Esophagus squamous epithelium (tissue), 4 donors: ENCODE measurements around the gene PLCB2.

Experiments
- POLR2A ChIP-seq, 4 donors: fragments of 450-650 bp; IDR thresholded peaks; one replicate each; pipeline ENCODE4 v1.6.1; 2017; ENCODE audit warnings: antibody characterized with exemption in 4 of 4, mild to moderate bottlenecking in 4 of 4, moderate library complexity in 3 of 4
- TF ChIP-seq, protein P1 (sequence below), 6 experiments: fragments of 450-650 bp in 4 of 6; fragments of 200-600 bp in 2 of 6; sonication (generic) in 2 of 6; IDR thresholded peaks; one replicate each; pipeline ENCODE4 v1.5.1; 2016 to 2019; ENCODE audit warnings: antibody characterized with exemption in 6 of 6, mild to moderate bottlenecking in 4 of 6, moderate library complexity in 4 of 6

DNA sequence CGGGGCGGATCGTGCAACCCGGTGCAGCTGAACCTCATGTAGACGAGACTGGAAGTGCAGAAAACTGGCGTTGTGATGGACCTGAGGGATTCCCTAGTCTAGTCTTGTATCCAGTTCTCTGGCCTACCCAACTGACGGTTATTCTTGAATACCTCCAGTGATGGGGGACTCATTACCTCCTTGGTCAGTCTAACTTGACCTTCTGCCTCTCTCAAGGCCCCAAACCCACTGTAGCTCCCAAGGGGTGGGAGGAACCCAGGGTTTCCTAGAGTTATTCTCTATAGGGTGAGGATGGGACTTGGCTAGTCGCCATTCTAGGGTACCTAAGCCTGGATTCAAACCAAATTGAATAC, 57.5 kb downstream of the PLCB2 start:
- TF ChIP-seq, protein P1, sequence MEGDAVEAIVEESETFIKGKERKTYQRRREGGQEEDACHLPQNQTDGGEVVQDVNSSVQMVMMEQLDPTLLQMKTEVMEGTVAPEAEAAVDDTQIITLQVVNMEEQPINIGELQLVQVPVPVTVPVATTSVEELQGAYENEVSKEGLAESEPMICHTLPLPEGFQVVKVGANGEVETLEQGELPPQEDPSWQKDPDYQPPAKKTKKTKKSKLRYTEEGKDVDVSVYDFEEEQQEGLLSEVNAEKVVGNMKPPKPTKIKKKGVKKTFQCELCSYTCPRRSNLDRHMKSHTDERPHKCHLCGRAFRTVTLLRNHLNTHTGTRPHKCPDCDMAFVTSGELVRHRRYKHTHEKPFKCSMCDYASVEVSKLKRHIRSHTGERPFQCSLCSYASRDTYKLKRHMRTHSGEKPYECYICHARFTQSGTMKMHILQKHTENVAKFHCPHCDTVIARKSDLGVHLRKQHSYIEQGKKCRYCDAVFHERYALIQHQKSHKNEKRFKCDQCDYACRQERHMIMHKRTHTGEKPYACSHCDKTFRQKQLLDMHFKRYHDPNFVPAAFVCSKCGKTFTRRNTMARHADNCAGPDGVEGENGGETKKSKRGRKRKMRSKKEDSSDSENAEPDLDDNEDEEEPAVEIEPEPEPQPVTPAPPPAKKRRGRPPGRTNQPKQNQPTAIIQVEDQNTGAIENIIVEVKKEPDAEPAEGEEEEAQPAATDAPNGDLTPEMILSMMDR (IDR thresholded peaks at IDR 0.05) = no peak
- TF ChIP-seq POLR2A (IDR thresholded peaks at IDR 0.05) = no peak
